CD1c-positive myeloid dendritic cell (primary cell): Measurements from ENCODE around the gene TMEM250.

ENCODE experiments used
- DNase-seq: peaks from one replicate; pipeline ENCODE4 v3.0.0-alpha.2; 2016; ENCODE audit errors: extremely low spot score

Gene TMEM250

DNA sequence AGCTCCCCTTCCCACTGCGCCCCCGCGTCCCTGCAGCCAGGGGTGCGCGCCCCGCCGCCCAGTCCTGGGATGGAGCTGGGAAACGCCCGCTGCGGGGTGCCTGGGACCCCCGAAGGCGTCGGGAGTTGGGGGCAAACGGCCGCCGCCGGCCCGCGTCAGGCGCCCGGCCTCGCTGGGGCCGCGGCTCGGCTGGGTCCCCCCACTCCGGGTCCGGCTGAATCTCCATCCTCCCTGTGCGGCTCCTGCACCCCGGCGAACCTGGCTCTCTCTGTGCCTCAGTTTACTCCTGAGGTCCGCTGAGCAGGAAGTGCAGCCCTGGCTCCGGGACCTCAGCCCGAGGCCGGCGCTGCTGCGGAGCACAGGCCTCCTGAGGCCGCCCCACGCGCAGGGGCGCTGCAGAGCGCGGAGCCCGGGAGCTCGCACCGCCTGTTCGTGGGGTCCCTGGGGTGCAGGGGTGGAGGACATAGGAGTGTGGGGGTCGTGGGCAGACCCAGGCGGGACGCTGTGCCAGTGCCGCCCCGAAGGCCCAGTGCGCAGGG is 13.9 kb upstream of the TMEM250 start:
- no peak for DNase-seq

GRCh38 chr9:136131629-136132511 is 13.2 kb upstream of the TMEM250 start:
- no peak for DNase-seq

DNA sequence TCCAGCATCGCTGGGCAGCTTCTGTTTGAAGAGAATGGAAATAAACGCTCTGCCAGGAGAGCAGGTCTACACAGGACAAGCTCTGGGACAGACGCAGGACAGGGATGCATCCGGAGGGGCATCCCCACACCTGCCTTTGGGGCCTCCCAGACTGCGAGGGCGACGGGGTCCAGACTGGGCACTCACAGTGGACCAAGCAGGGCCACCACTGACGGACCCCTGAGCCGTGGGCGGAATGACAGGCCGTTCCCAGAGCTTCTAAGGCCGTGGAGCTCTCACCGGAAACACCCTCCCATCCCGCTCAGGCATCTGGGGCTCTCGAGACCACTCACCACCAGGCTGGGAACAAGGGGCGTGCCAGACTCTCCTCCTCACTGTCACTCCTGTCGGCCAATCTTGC is 10.5 kb upstream of the TMEM250 start:
- no peak for DNase-seq

- DNase-seq: no peak
Measured at GRCh38 chr9:136128436-136128835, 9.8 kb upstream of the TMEM250 start.

DNA sequence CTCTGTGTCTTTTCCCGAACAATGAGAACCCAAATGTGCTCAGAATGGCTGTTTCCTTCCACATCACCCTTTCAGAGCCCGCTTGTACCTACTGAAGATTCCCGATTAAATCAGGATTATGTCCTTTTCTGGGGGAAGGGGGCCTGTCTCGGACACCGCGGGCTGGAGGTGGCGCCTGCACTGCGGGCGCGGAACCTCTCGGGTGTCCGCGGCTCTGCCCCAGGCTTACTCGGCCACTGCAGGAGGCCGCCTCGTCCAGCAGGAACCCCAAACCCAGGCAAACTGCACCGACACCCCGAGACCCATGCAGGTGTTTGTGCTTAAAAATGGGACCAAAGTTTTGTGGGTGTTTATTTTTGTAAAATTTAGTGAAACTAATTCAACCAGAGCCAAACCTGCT is 8.6 kb upstream of the TMEM250 start:
- no peak for DNase-seq

- no peak for DNase-seq
Measured at GRCh38 chr9:136124976-136125692, 6.5 kb upstream of the TMEM250 start.

- peak; percentile 84 for DNase-seq
Measured at GRCh38 chr9:136122425-136123383, 4.0 kb upstream of the TMEM250 start.

GRCh38 chr9:136121801-136122200 is 3.1 kb upstream of the TMEM250 start:
- DNase-seq: no peak

GRCh38 chr9:136120438-136120844 is 1.8 kb upstream of the TMEM250 start:
- DNase-seq: no peak

- DNase-seq: no peak
Measured at GRCh38 chr9:136119883-136120393, 1.3 kb upstream of the TMEM250 start.

DNA sequence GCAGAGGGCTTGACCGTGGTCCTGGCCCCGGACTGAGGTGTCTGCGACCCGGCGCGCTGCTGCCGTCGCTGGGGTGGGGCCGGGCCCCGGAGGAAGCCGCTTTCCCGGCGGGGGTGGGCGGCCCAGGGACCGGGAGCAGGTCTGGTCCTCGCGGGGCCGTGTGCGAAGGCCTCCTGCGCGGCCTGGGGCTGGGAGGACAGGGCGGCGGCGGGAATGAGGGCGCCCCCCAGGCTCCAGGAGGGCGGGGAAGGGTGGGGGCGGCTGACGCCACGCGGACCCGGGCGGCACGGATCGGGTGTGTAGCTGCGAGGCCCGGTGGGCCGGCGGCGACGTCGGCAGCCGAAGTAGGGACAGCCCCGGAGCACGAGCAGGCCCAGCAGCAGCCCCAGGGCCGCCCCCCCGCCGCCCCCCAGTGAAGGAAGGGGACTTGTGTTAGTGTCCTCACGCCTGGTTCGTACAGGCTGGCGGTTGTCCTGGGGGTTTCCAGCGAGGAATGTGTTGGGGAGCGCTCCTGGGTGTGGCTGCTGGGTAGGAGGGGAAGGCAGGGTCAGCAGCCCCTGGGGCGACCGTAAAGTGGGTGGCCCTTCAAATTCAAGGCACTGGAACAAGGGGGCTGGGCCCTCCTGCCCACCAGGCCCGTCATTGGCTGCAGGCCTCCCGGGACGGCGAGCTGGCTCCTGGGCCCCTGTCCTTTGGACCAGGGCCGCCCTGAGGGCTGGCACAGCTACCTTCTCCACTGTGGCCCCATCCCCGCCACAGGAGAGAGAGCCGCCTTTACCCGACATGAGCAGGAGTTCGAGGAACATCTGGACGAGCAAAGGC is 597 bp upstream of the TMEM250 start:
- DNase-seq: peak; percentile 32

- no peak for DNase-seq
Measured at GRCh38 chr9:136117916-136118319, 757 bp downstream of the TMEM250 start.

- DNase-seq: peak; percentile 41
Measured at GRCh38 chr9:136117291-136117915, 1.3 kb downstream of the TMEM250 start.

GRCh38 chr9:136116360-136117098 is 2.1 kb downstream of the TMEM250 start:
- DNase-seq: no peak

DNA sequence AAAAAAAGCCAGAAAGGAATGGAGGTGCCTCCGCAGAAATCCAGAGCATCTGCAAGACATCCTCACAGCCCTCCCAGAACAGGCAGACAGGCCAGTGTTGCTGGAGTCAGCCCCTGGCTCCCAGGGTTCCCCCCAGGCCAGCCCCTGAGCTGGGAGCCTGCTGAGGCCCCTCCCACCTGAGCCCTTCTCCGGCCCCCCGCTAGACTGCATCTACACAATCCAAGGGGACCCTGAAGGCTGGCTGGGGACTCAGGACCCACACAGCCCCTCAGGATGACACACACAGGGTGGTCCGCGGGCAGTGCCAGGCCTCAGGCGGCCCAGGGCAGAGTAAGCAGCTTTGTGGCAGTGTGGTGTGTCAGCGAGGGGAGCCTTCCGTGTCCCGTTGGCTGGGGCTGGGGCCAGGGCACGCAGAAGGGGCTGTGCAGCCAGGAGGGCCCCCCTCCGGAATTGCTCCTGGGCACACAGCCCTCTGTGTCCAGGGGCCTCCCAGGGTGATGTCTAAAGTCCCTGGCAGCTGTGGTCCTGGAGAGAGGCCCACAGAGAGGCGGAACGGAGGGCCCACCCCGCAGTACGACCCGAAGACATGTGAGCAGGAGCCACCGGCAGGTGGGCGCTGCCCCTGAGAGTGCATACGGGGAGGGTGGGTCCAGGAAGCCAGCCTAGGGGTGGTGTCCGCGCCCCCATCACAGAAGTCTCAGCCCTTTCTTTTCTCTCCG is 2.9 kb downstream of the TMEM250 start:
- DNase-seq: no peak

DNA sequence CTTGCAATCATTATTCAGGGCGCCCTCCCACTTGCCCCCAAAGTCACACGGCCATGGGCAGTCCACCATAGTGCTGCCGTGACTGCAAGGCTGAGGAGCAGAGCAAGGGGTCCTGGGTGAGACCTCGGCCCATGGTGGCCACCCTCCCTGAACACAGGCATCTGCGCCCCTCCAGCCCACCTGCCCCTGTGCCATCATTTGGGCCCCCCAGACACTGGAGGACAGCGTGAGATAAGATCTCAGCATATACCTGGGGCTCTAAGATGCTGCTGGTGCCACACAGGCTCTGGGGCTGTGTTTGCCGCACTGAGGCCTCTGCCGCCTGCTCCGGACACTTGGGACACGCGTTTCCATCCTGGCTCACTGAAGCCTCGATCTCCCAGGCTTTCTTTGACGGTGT is 3.5 kb downstream of the TMEM250 start:
- no peak for DNase-seq

GRCh38 chr9:136114610-136115009 is 4.1 kb downstream of the TMEM250 start:
- no peak for DNase-seq

DNA sequence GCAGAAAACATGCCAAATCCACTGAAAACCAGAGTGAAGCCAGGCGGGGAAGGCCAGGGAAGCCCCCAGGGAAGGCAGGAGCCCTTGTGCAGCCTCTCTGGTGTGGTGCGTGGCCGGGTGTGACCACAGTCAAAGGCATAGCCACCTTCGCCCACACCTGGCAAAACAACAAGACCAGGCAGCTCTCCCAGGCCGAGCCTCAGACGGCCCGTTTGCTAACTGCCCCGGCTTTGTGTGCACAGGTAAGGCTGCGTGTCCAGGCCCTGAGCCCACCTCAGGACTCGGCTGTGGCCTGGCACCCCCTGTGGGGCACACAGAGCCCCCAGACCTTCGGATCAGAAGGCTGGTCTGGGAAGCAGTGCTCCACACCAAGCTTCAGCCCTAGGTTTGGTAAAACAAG is 6.1 kb downstream of the TMEM250 start:
- DNase-seq: no peak

- no peak for DNase-seq
Measured at GRCh38 chr9:136111910-136112309, 6.8 kb downstream of the TMEM250 start.
